ENCODE results near the gene NOX3. TPM values are rescaled to one million over a fixed set of nuclear protein-coding genes. Genes with fewer than 3 reads are reported as not detected.
"Not testable (repeated sequence)": the region's sequence is repeated elsewhere in the genome, so short reads cannot be mapped to it uniquely, and the experiment has no call there.

Gene NOX3
- total RNA-seq, 1 donor from 2014 or later: not detected

GRCh38 chr6:155468543-155468942, 12.9 kb upstream of the NOX3 start:
- DNase-seq: not testable (repeated sequence)

GRCh38 chr6:155466539-155466938, 10.9 kb upstream of the NOX3 start:
- no peak for DNase-seq

- DNase-seq: no peak
These were observed 5.9 kb upstream of the NOX3 start for GRCh38 chr6:155461556-155461955.

GRCh38 chr6:155454471-155454870, 1.2 kb downstream of the NOX3 start:
- no peak for DNase-seq

GRCh38 chr6:155454008-155454407, 1.6 kb downstream of the NOX3 start:
- no peak for DNase-seq

GRCh38 chr6:155452576-155452975, 3.1 kb downstream of the NOX3 start:
- DNase-seq: no peak

GRCh38 chr6:155451530-155451929, 4.1 kb downstream of the NOX3 start:
- DNase-seq: not testable (repeated sequence)

- no peak for DNase-seq
These were observed 5.4 kb downstream of the NOX3 start for GRCh38 chr6:155450240-155450581.

- DNase-seq: no peak
These were observed 6.0 kb downstream of the NOX3 start for GRCh38 chr6:155449450-155450239.

GRCh38 chr6:155448668-155449449, 6.8 kb downstream of the NOX3 start:
- no peak for DNase-seq

GRCh38 chr6:155447949-155448348, 7.7 kb downstream of the NOX3 start:
- no peak for DNase-seq

GRCh38 chr6:155444952-155445903, 10.4 kb downstream of the NOX3 start:
- no peak for DNase-seq

GRCh38 chr6:155444120-155444917, 11.3 kb downstream of the NOX3 start:
- DNase-seq: no peak

GRCh38 chr6:155443168-155443567, 12.5 kb downstream of the NOX3 start:
- DNase-seq: no peak

GRCh38 chr6:155442562-155442961, 13.1 kb downstream of the NOX3 start:
- DNase-seq: no peak

- no peak for DNase-seq
These were observed 14.6 kb downstream of the NOX3 start for GRCh38 chr6:155441112-155441465.

GRCh38 chr6:155440398-155441111, 15.1 kb downstream of the NOX3 start:
- no peak for DNase-seq

GRCh38 chr6:155439376-155439775, 16.3 kb downstream of the NOX3 start:
- DNase-seq: no peak

GRCh38 chr6:155436981-155437749, 18.5 kb downstream of the NOX3 start:
- DNase-seq: no peak

- no peak for DNase-seq
These were observed 20.7 kb downstream of the NOX3 start for GRCh38 chr6:155434829-155435423.

Measured in skin of body (tissue), 2 donors.